Ishikawa (cell line): Measurements from ENCODE around the gene EFNA5.

Experiments
- CEBPB ChIP-seq: IDR thresholded peaks from 2 replicates; pipeline ENCODE4 v1.6.1; 2012
- CREB1 ChIP-seq: IDR thresholded peaks from 2 replicates; pipeline ENCODE4 v1.6.1; 2012; ENCODE audit warnings: low read depth
- EGR1 ChIP-seq: IDR thresholded peaks from 2 replicates; pipeline ENCODE4 v1.6.1; 2012
- EP300 ChIP-seq: IDR thresholded peaks from 2 replicates; pipeline ENCODE4 v1.6.1; 2012; ENCODE audit warnings: borderline replicate concordance
- FOXM1 ChIP-seq: IDR thresholded peaks from 2 replicates; pipeline ENCODE4 v1.6.1; 2012; ENCODE audit warnings: low read depth, borderline replicate concordance
- NFIC ChIP-seq: IDR thresholded peaks from 2 replicates; pipeline ENCODE4 v1.6.1; 2012
- RAD21 ChIP-seq: IDR thresholded peaks from 2 replicates; pipeline ENCODE4 v1.6.1; 2012; ENCODE audit warnings: low read depth
- TAF1 ChIP-seq: IDR thresholded peaks from 2 replicates; pipeline ENCODE4 v1.6.1; 2012; ENCODE audit warnings: low read depth, mild to moderate bottlenecking
- TCF12 ChIP-seq: IDR thresholded peaks from 2 replicates; pipeline ENCODE4 v1.6.1; 2012; ENCODE audit warnings: low read depth
- TEAD4 ChIP-seq: IDR thresholded peaks from 2 replicates; pipeline ENCODE4 v1.6.1; 2012
- YY1 ChIP-seq: IDR thresholded peaks from 2 replicates; pipeline ENCODE4 v1.6.1; 2012; ENCODE audit warnings: low read depth
- ZBTB7A ChIP-seq: IDR thresholded peaks from 2 replicates; pipeline ENCODE4 v1.6.1; 2012; ENCODE audit warnings: low read depth
- TF ChIP-seq, protein P1 (sequence below): IDR thresholded peaks from 2 replicates; pipeline ENCODE4 v1.6.1; 2012
- TF ChIP-seq, protein P2 (sequence below): IDR thresholded peaks from 2 replicates; pipeline ENCODE4 v1.6.1; 2012; ENCODE audit warnings: low read depth, mild to moderate bottlenecking
- TF ChIP-seq, protein P3 (sequence below): IDR thresholded peaks from 2 replicates; pipeline ENCODE4 v1.6.1; 2012

EFNA5 gene

DNA sequence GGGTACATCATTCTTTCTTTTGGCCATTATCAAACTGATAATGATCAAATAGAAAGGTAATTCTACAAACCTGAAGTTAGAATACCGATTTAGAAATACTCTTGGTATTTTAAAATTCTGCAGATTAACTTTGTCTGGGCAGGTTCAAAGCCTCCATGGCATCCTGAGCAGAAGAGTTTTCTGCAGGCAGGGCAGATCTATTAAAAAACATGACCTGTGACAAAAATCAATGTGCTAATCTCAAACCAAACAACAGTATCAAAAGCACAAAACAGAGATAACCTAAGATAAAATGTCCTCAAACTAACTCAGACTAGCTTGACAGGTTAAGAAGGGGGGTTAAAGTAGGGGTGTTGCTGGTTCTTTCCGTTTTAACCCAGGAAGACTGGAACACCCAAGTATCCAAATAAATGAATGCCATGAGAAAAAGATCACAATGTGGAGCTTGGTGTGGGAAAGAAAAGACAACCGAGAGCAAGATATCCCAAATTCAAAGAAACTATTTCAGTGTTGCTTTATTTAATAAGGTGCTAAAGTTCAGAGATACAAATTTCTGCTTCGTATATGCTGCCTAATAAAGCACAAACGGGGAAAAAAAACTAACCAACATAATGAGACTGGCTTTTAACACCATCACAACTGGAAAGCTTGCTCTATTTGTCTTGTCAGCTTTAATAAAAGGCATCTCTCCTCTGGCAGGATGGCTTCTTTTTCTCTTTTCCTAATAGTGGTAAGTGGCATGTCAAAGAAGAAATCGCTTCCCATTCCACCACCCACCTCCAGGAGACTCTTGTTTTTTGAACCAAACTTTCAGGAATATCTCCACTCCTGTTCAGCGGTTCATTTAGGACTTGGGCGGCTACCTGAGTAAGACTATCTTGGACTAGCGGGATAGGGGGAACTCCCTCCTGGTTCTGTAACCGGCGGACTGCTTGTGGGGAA is 2.3 kb downstream of the EFNA5 start:
- no peak for TF ChIP-seq TCF12
- no peak for TF ChIP-seq YY1
- no peak for TF ChIP-seq FOXM1
- TF ChIP-seq TAF1 = no peak
- TF ChIP-seq, protein P1, sequence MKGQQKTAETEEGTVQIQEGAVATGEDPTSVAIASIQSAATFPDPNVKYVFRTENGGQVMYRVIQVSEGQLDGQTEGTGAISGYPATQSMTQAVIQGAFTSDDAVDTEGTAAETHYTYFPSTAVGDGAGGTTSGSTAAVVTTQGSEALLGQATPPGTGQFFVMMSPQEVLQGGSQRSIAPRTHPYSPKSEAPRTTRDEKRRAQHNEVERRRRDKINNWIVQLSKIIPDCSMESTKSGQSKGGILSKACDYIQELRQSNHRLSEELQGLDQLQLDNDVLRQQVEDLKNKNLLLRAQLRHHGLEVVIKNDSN = no peak
- TF ChIP-seq EP300 = no peak
- TF ChIP-seq CEBPB = no peak
- no peak for TF ChIP-seq NFIC
- TF ChIP-seq, protein P2, sequence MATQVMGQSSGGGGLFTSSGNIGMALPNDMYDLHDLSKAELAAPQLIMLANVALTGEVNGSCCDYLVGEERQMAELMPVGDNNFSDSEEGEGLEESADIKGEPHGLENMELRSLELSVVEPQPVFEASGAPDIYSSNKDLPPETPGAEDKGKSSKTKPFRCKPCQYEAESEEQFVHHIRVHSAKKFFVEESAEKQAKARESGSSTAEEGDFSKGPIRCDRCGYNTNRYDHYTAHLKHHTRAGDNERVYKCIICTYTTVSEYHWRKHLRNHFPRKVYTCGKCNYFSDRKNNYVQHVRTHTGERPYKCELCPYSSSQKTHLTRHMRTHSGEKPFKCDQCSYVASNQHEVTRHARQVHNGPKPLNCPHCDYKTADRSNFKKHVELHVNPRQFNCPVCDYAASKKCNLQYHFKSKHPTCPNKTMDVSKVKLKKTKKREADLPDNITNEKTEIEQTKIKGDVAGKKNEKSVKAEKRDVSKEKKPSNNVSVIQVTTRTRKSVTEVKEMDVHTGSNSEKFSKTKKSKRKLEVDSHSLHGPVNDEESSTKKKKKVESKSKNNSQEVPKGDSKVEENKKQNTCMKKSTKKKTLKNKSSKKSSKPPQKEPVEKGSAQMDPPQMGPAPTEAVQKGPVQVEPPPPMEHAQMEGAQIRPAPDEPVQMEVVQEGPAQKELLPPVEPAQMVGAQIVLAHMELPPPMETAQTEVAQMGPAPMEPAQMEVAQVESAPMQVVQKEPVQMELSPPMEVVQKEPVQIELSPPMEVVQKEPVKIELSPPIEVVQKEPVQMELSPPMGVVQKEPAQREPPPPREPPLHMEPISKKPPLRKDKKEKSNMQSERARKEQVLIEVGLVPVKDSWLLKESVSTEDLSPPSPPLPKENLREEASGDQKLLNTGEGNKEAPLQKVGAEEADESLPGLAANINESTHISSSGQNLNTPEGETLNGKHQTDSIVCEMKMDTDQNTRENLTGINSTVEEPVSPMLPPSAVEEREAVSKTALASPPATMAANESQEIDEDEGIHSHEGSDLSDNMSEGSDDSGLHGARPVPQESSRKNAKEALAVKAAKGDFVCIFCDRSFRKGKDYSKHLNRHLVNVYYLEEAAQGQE = no peak
- no peak for TF ChIP-seq CREB1
- TF ChIP-seq EGR1 = no peak
- TF ChIP-seq RAD21 = no peak
- no peak for TF ChIP-seq ZBTB7A
- no peak for TF ChIP-seq TEAD4
- TF ChIP-seq, protein P3, sequence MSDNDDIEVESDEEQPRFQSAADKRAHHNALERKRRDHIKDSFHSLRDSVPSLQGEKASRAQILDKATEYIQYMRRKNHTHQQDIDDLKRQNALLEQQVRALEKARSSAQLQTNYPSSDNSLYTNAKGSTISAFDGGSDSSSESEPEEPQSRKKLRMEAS = no peak

DNA sequence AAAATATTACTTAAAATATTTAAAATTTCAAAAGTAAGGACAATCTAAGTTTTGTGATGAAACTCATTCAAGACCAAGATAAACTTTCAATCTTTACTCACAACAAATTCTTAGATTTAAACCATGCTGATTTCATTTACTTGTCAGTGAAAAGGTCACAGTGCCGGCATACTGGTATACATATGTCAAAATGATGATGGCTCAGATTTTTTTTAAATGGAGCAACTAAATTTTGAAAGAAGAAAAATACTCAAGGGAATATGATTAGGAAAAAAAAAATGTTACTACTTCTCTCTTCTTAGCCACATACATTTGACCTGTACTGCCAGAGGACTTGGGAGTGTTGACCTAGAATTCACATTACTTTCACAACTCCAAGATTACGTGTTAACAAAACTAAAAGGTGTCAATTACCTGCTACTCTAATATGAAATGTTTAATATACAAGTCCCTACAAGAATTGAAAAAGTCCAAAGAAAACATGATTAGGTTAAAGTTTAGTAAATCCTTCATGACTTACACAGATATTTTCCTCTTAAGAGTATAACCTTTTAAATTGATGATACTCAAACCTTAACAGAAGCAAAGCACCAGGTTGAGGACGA is 4.6 kb downstream of the EFNA5 start:
- TF ChIP-seq RAD21 (no peak), FOXM1 (no peak), EGR1 (no peak), CEBPB (no peak), NFIC (no peak), EP300 (no peak), TEAD4 (no peak), TCF12 (no peak)
- TF ChIP-seq, protein P3 = no peak
- TF ChIP-seq, protein P2 = no peak

DNA sequence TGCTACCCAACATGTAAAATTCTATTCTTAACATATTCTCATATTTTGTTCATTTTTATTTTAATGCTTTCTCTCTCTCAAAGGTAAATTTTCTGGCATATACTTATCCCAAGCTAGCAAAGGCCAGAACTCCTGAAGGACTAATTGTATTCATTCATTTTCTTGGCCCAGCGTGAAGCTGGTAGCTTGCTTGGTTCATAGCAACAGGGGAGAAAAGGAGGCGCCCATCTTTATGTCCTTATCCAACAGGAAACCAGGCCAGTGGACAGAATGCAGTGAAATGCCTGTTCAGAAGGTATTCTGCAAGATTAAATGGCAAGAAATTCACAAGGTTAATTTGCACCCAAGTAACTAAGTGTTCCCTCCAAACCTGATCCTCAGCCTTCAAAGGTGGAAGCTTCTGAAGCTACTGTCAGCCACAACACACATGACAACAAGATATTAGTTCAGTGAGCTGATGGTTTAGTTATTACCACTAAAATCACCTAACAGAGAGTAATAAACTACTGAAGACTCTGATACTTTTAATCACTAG is 5.6 kb downstream of the EFNA5 start:
- TF ChIP-seq TCF12 (no peak), CEBPB (no peak), CREB1 (no peak), NFIC (no peak), RAD21 (no peak)
- TF ChIP-seq, protein P2 = no peak
- TF ChIP-seq, protein P1 = no peak
- TF ChIP-seq, protein P3 = no peak

DNA sequence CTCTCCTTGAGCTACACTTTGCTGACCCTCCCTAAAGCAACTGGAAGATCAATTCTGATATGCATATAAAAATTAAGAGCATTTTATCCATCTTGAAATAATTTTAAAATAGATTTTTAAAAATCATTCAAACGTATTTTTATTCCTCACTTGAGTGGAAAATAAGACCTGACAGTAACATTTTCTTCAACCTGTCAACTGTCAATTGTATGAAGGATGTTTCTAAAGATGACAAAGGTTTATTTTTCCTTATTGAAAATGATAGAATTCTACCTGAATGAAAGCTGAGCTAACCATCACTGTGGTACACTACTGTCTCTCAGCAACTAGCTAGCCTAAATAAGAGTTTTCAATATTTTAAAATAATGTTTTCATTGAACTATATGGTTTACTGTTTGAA is 7.0 kb downstream of the EFNA5 start:
- TF ChIP-seq, protein P3 = no peak
- TF ChIP-seq EGR1 (no peak), CEBPB (no peak), TAF1 (no peak), YY1 (no peak), EP300 (no peak), ZBTB7A (no peak)
- TF ChIP-seq, protein P2 = no peak
